PFSK-1 (cell line): ENCODE results near the gene LRRC8D.

Experiments
- POLR2AphosphoS5 ChIP-seq: IDR thresholded peaks from 2 replicates; pipeline ENCODE4 v1.6.1; 2012; ENCODE audit warnings: low read depth, mild to moderate bottlenecking, control low read depth, low read length, moderate library complexity
- REST ChIP-seq, 2 experiments: IDR thresholded peaks; 2 replicates each; pipeline versions ENCODE4 v1.6.1 to v1.8.0; 2011 to 2012; ENCODE audit warnings: low read depth in 2 of 2, low read length in 2 of 2, control low read depth in 1 of 2, inconsistent platforms in 1 of 2, mild to moderate bottlenecking in 1 of 2, moderate library complexity in 1 of 2; ENCODE audit not compliant: insufficient read depth in 1 of 2
- SIN3A ChIP-seq: IDR thresholded peaks from 2 replicates; pipeline ENCODE4 v1.6.1; 2012; ENCODE audit warnings: mild to moderate bottlenecking, low read length, moderate library complexity, borderline replicate concordance; ENCODE audit not compliant: insufficient read depth
- TAF1 ChIP-seq: IDR thresholded peaks from 2 replicates; pipeline ENCODE4 v1.6.1; 2012; ENCODE audit warnings: low read length, control low read depth, borderline replicate concordance; ENCODE audit not compliant: insufficient read depth

GRCh38 chr1:89962742-89963075 lies 141.9 kb downstream of the LRRC8D start:
- no peak for TF ChIP-seq POLR2AphosphoS5
- no peak for TF ChIP-seq TAF1
- no peak for TF ChIP-seq REST (IDR thresholded peaks at IDR 0.05; ENCODE audit: insufficient read depth in 1 of 2, low read depth in 2 of 2, low read length in 2 of 2)
- no peak for TF ChIP-seq SIN3A
